GM21529 (cell line): ENCODE data around the gene ZNF691.

Source experiments
- ATAC-seq: cut with Tn5 transposase; IDR thresholded peaks from one replicate; pipeline ENCODE4 v1.9.1; 2021; ENCODE audit not compliant: unreplicated experiment

The ZNF691 gene

GRCh38 chr1:42831273-42831672 is 15.1 kb upstream of the ZNF691 start:
- no peak for ATAC-seq

GRCh38 chr1:42832641-42833240 is 13.7 kb upstream of the ZNF691 start:
- no peak for ATAC-seq

- no peak for ATAC-seq
Observed at GRCh38 chr1:42833981-42834380, 12.4 kb upstream of the ZNF691 start.

GRCh38 chr1:42834803-42835202 is 11.6 kb upstream of the ZNF691 start:
- ATAC-seq = no peak

GRCh38 chr1:42835422-42835821 is 11.0 kb upstream of the ZNF691 start:
- no peak for ATAC-seq

GRCh38 chr1:42837709-42838108 is 8.7 kb upstream of the ZNF691 start:
- no peak for ATAC-seq

- ATAC-seq = no peak
Observed at GRCh38 chr1:42838482-42839190, 7.8 kb upstream of the ZNF691 start.

- no peak for ATAC-seq
Observed at GRCh38 chr1:42841010-42841409, 5.4 kb upstream of the ZNF691 start.

GRCh38 chr1:42841440-42842147 is 4.8 kb upstream of the ZNF691 start:
- no peak for ATAC-seq

GRCh38 chr1:42844592-42845140 is 1.7 kb upstream of the ZNF691 start:
- ATAC-seq = no peak

GRCh38 chr1:42845193-42845592 is 1.2 kb upstream of the ZNF691 start:
- no peak for ATAC-seq

- ATAC-seq = peak; percentile 18
Observed at GRCh38 chr1:42845866-42846256, 552 bp upstream of the ZNF691 start.

- ATAC-seq = no peak
Observed at GRCh38 chr1:42847111-42847595, 740 bp downstream of the ZNF691 start.

GRCh38 chr1:42847721-42848460 is 1.5 kb downstream of the ZNF691 start:
- ATAC-seq = no peak

- no peak for ATAC-seq
Observed at GRCh38 chr1:42848823-42849537, 2.6 kb downstream of the ZNF691 start.

GRCh38 chr1:42849944-42850343 is 3.5 kb downstream of the ZNF691 start:
- no peak for ATAC-seq

GRCh38 chr1:42851420-42851819 is 5.0 kb downstream of the ZNF691 start:
- ATAC-seq = no peak

- ATAC-seq = no peak
Observed at GRCh38 chr1:42851960-42852607, 5.7 kb downstream of the ZNF691 start.

- ATAC-seq = no peak
Observed at GRCh38 chr1:42852608-42852980, 6.2 kb downstream of the ZNF691 start.
